Activated CD8-positive, alpha-beta memory T cell treated with anti-CD3 and anti-CD28 coated beads for 4 hours (primary cell): ENCODE measurements around the gene FBN1.

ENCODE experiments used
- DNase-seq, 2 donors: peaks; one replicate each; pipeline ENCODE4 v3.0.0-alpha.2; 2020; ENCODE audit warnings: low read depth in 2 of 2

The FBN1 gene

DNA sequence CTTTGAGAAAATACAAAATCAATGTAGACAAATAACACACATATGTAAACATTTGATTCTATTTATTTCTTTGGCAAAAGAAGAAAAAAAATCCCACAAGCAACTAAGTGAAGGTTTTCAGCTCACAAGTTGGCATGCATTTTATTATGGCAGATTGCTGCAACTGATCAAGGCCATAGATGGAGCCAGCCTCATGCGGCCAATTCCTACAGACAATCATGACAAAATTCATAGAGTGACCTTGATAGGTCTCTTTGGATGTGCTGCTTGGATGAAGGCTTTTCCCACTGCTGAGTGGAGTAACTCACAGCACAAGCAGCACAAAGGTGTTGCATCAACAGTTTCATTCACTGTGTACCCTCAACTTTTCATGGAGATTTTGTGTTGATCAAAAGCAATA is 22.1 kb downstream of the FBN1 start:
- DNase-seq, result no peak

DNA sequence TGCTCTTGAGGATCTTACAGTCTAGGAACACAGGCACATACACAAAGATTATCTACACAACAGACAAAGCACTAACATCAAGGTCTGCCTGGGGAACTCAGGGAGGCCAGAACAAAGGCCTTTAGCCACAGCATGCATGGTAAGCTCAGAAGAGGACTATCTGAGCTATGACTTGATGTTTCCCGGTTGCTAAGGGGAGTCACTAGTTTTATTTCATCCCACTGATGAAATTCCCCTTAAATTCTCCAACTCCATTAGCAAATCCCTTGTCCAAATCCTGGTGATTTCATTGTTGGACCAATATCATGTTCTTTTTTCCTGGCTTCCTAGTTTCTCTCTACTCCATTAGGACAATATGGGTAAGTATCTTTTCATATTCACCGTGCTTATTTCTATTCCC is 23.3 kb downstream of the FBN1 start:
- no peak for DNase-seq

DNA sequence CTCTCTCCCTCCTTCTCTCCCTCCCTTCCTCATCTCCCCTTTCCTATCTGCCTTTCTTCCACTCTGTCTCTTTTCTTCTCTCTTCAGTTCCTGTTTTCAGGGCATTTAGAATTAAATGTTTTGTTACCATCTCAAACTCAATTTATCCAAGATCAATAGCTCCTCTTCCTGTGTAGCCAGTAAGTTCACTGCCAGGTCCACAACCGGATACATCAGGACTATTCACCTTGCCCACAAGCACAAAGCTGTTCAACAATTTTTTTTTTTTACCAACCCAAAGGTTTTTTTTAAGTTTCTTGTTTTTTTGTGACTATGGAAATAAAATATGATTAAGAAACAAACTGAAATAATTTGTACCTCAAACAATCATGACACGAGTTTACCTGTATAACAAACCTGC is 26.1 kb downstream of the FBN1 start:
- no peak for DNase-seq

DNA sequence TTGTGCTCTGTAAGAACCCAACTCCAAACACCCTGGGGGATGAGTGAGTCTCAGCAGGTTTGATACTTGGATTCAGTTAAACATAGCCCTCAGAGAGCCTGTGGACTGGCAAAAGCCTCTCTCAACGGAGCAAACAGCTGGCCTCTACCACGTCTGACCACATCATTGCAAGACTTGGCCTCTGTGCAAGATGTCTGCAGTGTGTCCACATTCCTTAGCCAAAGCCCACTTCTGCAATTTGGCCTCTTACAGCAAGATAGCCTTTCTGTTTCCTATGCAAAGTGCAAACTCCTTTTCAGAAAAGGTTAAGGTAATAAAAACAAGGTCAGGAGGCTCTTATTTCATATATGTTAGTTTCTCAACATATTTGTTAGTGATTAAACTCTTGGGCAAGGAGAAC is 27.9 kb downstream of the FBN1 start:
- DNase-seq, result no peak

DNA sequence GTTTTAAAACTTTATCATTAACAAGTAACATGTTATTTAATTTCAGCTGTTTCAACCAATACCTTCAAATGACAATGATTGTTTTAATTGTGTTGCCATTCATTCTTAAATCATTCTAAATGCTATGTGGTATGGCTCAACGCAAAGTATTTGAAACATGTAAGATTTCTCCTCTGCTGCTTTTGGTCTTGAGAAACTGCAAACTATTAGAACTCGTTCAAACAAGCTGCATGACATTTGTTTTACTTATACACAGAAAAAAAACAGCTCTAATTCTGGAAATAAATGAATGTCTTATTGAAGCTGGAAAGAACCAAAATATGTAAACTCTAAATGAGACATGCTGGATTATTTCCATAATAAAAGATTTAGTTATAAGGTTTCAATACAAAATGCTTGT is 29.3 kb downstream of the FBN1 start:
- no peak for DNase-seq

DNA sequence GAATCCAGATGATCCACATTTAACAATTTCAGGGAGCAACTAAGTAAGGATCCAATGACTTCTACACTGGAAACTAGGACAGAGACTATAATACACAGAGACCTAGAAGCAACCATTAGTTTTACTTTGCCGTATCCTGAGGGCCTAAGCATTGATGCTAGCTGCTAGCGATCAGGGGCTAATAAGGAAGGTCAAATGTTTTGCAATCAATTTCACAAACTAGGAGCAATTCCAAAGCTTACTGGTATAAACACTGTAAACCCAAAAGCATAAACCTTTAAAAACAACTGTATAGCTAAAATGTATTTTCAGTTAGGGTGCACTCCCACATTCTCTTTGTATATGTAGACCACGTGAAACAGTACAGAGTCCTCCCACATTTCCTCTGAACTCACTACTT is 31.5 kb downstream of the FBN1 start:
- no peak for DNase-seq

DNA sequence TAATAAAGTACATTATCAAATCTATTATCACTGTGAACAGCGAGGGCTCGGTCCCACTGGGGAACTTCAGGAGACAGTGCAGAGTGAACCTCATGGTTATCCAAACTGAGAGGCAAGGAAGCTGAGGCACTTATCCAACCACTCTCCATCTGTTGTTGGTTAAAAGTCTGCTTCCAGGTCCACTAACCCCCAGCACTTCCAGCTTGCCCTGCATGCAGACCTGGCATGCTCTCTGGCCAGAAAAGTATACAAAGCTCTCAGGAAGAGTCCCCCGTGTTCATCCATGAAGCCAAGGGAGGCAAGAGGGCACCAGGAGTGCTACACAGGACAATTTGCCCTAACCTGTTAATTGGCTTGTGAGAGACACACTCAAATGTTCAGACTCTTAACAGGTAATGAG is 36.0 kb downstream of the FBN1 start:
- no peak for DNase-seq

DNA sequence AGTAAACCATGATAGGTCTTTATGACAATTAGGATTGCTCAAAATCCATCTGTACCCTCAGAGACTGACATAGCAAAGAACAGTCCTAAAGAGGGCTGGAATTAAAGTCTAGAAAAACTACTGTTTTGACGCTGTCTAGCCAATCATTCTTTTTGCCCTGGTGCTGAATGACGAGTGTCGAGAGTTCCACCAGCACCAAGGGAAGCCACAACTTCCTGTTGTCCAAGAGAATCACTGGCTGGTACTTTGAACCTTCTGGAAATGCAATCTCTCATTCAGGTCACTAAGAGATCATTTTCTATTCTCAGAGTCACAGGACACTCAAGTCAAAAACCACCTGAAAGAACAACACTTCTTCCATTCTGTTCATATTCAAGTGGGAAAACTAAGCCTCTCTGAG is 37.7 kb downstream of the FBN1 start:
- no peak for DNase-seq

DNA sequence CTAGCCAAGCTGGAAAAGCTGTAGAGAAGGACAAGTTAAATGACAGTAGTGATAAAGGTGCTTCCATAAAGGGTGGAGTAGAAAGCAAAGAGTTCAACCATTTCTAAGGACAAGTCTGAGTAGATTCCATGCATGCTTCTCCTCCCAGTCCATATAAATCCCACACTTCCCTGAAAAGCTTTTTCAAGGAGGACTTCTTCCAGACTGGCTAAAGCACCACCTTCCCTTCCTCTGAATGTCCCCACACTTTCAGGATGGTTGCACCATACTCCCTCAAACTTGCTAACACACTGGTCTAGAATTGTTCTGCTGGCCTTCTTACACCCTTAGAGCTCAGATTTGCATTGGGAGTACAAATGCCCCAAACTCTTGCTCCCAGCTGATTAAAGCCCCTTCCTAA is 40.9 kb downstream of the FBN1 start:
- no peak for DNase-seq

DNA sequence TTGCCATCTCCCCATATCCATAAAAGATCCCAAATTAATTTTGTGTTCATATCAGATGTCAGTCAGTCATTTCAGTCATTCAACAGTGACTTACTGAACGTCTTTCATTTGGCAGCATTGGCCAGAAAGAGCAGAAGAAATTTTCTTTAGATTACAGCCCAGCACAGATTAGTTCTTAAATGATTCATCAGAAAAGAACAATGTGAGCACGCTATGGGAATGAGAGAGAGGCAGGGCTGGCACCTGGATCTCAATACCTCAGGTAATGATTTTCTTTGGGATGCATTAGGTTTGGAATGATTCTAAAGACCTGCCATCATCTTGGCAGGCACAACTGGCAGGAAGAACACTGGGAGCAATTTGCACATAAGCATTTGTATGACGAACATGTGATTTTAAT is 41.6 kb downstream of the FBN1 start:
- DNase-seq, result no peak

DNA sequence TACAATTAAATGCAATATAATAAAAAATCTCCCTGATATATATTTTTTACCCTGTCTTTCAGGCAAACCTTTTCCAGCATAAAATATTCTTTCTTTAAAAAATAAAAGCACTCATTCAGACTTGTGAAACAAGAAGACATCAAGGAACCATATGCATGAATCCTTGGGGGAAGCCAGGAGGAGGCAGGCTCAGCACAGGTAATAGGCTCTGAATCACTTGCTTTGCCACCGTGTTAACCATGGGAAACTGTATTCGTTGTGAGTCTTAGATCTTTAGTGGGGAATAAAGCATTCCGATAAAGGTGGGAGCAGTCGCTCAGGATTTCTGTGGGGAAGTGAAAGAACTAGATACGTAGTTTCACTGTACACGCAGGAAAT is 42.4 kb downstream of the FBN1 start:
- no peak for DNase-seq

DNA sequence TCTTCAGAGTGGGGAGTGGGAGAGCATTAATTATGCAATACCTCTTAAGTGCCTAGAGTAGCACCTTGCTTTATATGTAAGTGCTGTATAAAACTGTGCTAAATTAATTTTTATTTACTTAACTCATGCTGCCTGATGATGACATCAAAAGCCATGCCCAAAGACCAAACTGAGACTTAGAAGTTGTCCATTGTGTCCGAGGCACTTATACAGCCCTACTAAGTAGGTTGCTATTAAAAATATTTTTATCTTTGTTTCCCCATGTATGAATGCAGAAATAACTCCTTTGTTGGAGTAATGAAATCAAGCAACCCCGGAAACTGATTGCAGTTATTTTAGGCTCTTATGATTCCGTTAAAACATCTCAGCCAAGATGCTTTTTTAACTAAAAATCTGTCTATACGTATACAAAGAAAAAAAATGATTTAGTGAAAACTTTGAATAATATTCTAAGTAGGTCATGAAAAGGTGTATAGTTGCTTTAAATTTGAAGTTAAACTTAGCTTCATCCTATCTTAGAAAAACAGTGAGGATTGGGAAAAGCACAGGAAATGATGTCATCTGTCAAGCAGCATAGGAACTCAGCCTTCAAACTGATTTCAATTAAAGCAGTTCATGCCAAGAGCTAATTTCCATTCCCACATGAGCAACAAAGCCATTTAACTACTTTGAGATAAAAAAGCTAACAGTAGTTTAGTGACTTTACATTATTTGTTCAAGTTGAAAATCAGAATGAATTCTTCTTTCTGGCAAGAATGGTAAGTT is 43.0 kb downstream of the FBN1 start:
- no peak for DNase-seq

DNA sequence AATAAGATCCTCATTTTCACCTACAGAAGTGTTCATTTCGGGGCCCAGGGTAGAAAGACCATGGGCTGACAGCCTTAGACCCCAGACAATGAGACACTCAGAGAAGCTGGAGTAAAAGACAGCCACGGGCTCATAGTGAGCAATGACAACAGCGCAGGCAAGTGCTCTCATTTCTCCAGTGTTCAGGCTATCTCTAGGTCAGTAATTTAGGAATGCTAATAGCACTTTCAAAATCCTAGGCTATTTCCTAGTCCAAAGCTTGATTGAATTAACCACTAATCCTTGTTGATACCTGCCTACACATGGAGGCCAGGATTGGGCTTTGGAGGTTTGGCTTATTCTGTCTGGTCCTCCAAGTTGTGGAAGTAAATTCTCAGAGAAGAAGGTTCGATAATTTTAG is 44.4 kb downstream of the FBN1 start:
- DNase-seq, result no peak

DNA sequence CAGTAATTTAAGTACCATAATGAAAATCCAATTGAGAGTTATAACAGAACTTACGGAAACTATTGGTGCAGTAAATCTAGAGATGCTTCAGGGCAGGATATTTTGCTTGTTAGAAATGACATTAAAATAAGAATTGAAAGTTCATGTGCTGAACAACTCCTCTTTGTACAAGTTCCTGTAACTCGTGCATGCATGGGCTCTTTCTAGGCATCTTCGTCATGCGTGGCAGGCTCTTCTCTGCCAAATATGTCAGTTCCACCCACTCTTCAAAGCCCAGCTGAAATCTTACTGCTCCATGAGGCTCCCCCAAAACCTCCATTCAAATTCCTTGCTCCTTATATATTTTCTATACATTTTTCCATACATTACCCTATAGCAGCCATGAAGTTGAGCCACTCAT is 48.7 kb downstream of the FBN1 start:
- no peak for DNase-seq

DNA sequence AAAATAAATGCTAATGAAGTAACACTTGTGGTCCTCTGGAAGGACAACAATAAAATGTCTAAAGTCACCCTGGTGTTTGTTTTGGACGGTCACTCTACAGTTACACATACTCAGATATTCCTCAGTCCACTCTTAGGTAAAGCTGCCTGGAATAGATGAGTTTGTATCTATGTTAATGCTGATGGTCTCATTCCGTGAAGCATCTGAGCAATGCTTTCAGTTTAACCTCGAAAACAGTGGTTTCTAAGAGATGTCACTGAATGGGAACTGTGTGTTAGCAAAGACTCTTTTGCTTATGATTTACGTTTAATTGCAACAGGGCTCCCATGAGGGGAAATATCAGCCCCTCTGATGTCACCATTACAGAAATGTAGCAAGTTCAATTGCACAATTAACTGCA is 49.1 kb downstream of the FBN1 start:
- DNase-seq, result no peak

DNA sequence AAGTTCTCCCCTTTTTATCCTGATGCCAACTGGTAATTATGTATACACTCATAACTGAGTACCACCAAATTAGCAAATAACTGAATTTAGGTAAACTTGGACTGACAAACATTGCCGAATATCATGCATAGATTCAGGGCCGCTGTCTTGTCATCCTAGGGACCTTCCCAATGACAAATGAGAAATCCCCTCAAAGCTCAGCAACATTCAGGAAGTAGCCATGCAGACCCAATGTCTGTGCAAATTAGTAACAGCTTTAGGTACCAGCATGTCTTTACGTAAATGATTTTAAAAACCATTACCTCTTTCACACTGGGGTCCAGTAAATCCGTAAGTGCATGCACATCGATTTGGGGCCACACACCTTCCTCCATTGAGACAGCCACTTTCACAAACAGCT is 49.5 kb downstream of the FBN1 start:
- no peak for DNase-seq

DNA sequence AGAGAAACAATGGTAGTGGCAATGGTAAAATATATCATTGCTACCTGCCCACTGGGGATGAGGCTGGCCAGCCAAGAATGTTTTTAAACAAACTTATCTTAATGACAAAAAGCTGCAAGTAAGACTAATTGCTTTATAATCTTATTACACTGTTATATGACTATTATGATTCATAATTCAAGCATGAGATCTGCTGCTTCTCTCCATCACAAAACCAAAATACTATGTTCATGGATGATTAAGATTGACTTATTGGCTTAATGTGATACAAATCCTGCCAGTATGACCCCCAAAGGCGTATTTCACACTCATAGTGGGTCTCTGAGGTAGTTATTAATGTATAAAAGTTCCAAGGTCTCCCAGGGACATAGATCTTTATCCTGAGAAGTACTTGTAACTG is 52.6 kb downstream of the FBN1 start:
- no peak for DNase-seq

DNA sequence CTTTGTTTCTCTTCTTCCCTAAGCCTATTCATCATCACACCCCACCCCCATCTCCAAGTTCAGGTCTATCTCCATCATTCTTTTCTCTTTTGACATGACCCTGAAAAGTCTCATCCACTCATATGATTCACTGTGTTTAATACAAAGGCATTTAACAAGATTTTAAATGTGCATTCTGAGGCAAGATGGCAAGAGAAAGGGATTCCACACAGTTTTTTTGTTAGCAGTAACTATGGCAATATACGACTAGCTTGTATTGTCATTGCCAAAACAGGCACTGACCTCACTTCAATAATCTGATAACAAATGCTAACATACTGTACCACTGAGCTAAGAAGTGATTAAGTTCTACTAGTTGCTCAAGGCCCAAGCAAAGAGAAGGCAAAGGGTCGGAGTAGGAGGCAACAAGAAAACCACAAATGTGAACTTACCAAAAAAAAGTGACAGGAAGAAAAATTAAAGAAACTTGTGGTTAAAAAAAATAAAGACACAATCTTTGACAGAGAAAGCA is 53.2 kb downstream of the FBN1 start:
- no peak for DNase-seq

DNA sequence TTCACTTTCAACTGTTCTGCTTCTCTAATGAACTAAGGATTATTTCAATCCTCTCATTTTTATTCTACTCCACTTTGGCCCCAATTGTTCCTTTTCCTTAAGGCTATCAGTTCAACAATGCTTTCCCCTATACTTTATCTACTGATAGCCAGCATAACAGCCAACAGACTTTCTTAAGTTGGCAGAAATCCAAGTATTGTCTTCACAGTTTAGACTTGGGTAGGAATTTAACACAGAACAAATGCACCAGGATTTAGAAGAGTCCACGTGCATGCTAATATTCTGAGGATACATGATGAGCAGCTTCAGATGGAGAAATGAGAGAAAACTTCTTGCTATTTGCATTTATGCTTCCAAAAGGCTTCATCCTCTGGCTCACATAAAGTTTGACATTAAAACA is 54.8 kb downstream of the FBN1 start:
- no peak for DNase-seq

DNA sequence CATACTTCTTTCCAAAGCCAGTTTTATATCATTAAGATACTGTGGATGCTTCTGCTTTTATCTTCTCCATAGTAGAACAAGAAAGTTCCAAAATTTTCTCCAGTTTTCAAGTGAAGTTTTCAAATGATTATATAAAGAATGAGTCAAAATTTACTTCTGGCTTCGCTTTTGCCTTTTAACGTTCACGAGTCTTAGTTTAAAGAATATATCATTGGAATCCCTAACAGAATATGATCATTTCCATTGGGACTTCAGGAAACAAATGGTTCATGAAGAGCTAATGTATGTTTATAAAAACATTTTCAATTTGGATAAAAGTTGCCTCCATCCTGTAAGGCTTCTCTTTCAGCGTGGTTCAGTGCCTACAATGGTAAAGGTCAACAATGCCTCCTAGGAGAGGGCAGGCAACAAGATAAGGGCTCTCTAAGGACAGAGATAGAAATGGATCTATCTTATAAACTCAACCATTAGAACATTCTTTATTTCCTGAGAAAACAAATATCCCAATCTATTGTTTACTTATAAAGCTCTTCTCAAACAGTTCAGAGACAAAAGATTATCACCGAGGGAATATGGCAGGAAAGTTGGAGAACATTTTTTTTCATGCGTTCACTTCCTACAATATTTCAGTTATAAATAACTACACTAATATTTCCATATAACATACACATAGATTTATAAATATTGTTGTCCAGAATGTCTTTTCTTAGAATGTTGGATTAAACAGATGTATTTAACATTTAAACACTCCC is 60.5 kb downstream of the FBN1 start:
- DNase-seq, result no peak

DNA sequence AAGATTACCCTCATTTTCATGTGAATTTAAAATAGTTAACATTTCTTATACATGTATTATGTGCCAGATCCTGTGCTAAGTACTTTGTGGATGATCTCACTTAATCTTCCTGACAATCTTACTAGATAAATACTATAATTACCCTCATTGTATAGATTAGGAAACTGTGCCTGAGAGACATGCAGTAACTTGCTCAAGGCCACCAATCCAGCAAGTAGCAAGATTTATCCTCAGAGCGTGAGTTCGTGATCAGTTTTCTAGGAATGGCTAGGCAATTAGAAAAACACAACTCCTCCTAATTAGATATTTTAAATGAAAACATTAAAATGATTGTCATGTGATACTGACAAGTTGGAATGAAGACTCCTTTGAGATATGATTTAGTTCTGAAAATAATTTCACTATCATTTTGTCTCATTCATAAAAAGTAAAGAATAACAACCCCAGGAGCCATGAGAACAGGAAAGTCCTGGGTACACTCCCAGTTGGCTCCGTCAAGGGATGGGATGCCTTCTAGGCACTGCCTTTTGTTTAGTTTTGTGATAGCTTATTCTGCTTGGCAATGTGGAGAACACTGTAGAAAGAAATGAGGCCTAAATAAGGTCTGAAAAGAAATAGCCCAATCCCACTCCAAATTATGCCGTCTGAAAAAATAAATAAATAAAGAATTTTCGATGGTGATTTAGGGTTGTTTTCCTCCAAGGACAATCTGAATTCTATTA is 61.3 kb downstream of the FBN1 start:
- DNase-seq, result no peak

DNA sequence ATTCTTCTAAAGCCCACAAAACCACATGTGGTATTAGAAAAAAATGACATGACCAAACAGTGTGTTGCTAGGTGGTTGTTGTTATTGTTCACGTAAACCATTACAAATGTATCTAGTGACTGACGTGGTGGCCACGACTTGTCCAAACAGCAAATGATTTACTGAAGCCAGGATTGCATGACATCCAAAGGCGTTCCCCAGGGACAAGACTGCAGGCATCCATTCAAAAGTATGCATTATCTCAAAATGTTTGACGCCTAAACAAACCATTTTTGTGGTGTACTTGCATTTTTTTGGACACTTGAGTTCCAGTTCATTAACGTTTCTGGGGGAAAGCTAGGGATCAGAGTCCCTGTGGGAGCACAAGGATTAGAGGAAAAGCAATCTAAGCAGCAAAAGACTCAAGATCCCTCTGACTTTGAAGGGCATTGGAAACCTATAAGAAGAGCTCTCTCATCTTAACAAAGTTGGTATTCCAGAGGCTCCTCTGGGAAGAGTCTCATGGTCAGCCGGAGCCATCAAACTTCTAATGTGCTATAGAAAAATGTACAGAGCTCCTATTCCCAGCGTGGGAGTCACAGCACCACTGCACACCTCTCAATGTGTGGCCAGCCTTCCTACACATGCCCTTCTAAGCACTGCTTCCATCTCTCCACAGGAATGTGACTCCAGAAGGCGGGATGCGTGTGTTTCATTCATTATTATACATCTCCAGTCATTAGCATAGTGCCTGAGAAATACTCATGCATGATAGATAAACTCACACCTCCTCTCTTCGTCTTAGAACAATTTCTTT is 62.9 kb downstream of the FBN1 start:
- no peak for DNase-seq
